Right kidney (tissue), 1 donor: ENCODE data around the gene MED31.
A peak's percentile ranks its signal among the peaks of the same experiment; 100 is the strongest.
"Not testable (repeated sequence)": the region's sequence is repeated elsewhere in the genome, so short reads cannot be mapped to it uniquely, and the experiment has no call there.

Source experiments
- DNase-seq: peaks from one replicate; pipeline ENCODE4 v3.0.0-alpha.2; 2016

The MED31 gene

GRCh38 chr17:6679241-6679640 lies 27.8 kb upstream of the MED31 start:
- no peak for DNase-seq

- no peak for DNase-seq
These were observed 26.5 kb upstream of the MED31 start for GRCh38 chr17:6677946-6678345.

- DNase-seq, result no peak
These were observed 25.9 kb upstream of the MED31 start for GRCh38 chr17:6677158-6677831.

GRCh38 chr17:6676802-6677157 lies 25.4 kb upstream of the MED31 start:
- DNase-seq, result no peak

- DNase-seq, result no peak
These were observed 23.9 kb upstream of the MED31 start for GRCh38 chr17:6675201-6675825.

- no peak for DNase-seq
These were observed 23.2 kb upstream of the MED31 start for GRCh38 chr17:6674586-6674985.

- no peak for DNase-seq
These were observed 20.0 kb upstream of the MED31 start for GRCh38 chr17:6671431-6671830.

GRCh38 chr17:6670999-6671398 lies 19.6 kb upstream of the MED31 start:
- no peak for DNase-seq

- no peak for DNase-seq
These were observed 19.2 kb upstream of the MED31 start for GRCh38 chr17:6670571-6670970.

GRCh38 chr17:6669479-6670212 lies 18.2 kb upstream of the MED31 start:
- no peak for DNase-seq

- no peak for DNase-seq
These were observed 17.5 kb upstream of the MED31 start for GRCh38 chr17:6668727-6669425.

GRCh38 chr17:6668219-6668618 lies 16.8 kb upstream of the MED31 start:
- DNase-seq, result no peak

GRCh38 chr17:6667516-6667915 lies 16.1 kb upstream of the MED31 start:
- no peak for DNase-seq

- DNase-seq, result no peak
These were observed 15.2 kb upstream of the MED31 start for GRCh38 chr17:6666557-6666956.

- DNase-seq, result peak; percentile 49
These were observed 14.7 kb upstream of the MED31 start for GRCh38 chr17:6666077-6666521.

- DNase-seq, result not testable (repeated sequence)
These were observed 11.8 kb upstream of the MED31 start for GRCh38 chr17:6663200-6663599.

GRCh38 chr17:6661464-6661848 lies 10.1 kb upstream of the MED31 start:
- DNase-seq, result no peak

GRCh38 chr17:6660805-6661463 lies 9.5 kb upstream of the MED31 start:
- no peak for DNase-seq

- DNase-seq, result no peak
These were observed 8.7 kb upstream of the MED31 start for GRCh38 chr17:6660101-6660500.

GRCh38 chr17:6658411-6658810 lies 7.0 kb upstream of the MED31 start:
- not testable (repeated sequence) for DNase-seq

GRCh38 chr17:6657633-6658287 lies 6.4 kb upstream of the MED31 start:
- no peak for DNase-seq
